Mesodermal cell (in vitro differentiated cells): ENCODE results near the gene IFI6.
"Not testable (repeated sequence)": the region's sequence is repeated elsewhere in the genome, so short reads cannot be mapped to it uniquely, and the experiment has no call there.

ENCODE experiments used
- H3K27ac ChIP-seq: 2 replicates; pipeline ENCODE4 v1.7.0; 2013; ENCODE audit warnings: mild to moderate bottlenecking, low read depth, low read length, moderate library complexity; ENCODE audit not compliant: severe bottlenecking
- H3K36me3 ChIP-seq: 2 replicates; pipeline ENCODE4 v1.7.1; 2013; ENCODE audit warnings: mild to moderate bottlenecking, low read length, moderate library complexity; ENCODE audit not compliant: control insufficient read depth, insufficient read depth
- H3K4me1 ChIP-seq: one replicate; pipeline ENCODE4 v1.7.1; 2013; ENCODE audit warnings: mild to moderate bottlenecking, low read length; ENCODE audit not compliant: insufficient read depth, control insufficient read depth, poor library complexity, severe bottlenecking
- H3K4me3 ChIP-seq: 2 replicates; pipeline ENCODE4 v1.7.0; 2013; ENCODE audit warnings: low read length, control low read depth, mild to moderate bottlenecking; ENCODE audit not compliant: insufficient read depth, poor library complexity, severe bottlenecking; ENCODE audit errors: extremely low read depth
- H3K9me3 ChIP-seq: 2 replicates; pipeline ENCODE4 v1.7.1; 2013; ENCODE audit warnings: mild to moderate bottlenecking, low read length, moderate library complexity; ENCODE audit not compliant: control insufficient read depth
- WGBS, 2 experiments: methylation state at CpG; one replicate each; pipeline ENCODE4 v1.1.5; 2013; ENCODE audit warnings: missing lambda C conversion rate in 2 of 2; ENCODE audit not compliant: insufficient coverage in 2 of 2; 5-methylcytosine and 5-hydroxymethylcytosine counted together

Gene IFI6

GRCh38 chr1:27624467-27625178, 47.4 kb downstream of the IFI6 start:
- peaks cover 5% of the 10 kb centered on the region for H3K4me1 ChIP-seq
- H3K4me3 ChIP-seq, result no peak overlapping the region
- H3K9me3 ChIP-seq, result no peaks in the 10 kb centered on the region
- H3K36me3 ChIP-seq, result no peaks in the 10 kb centered on the region
- 56 to 62% methylated on average over 4 to 5 of the region's 7 CpGs for WGBS, 2 experiments
- H3K27ac ChIP-seq, result no peak overlapping the region

- 88 to 95% methylated on average over 10 to 12 of the region's 13 CpGs for WGBS, 2 experiments
- H3K36me3 ChIP-seq, result no peaks in the 10 kb centered on the region
- no peak overlapping the region for H3K4me3 ChIP-seq
- H3K4me1 ChIP-seq, result peaks cover 5% of the 10 kb centered on the region
- H3K9me3 ChIP-seq, result no peaks in the 10 kb centered on the region
- no peak overlapping the region for H3K27ac ChIP-seq
Measured at GRCh38 chr1:27623327-27624212, 48.4 kb downstream of the IFI6 start.

- peaks cover 5% of the 10 kb centered on the region for H3K4me1 ChIP-seq
- H3K4me3 ChIP-seq, result no peak overlapping the region
- H3K36me3 ChIP-seq, result no peaks in the 10 kb centered on the region
- 65 to 83% methylated on average over 2 to 3 of the region's 4 CpGs for WGBS, 2 experiments
- H3K27ac ChIP-seq, result no peak overlapping the region
- no peaks in the 10 kb centered on the region for H3K9me3 ChIP-seq
Measured at GRCh38 chr1:27622828-27623227, 49.2 kb downstream of the IFI6 start.

GRCh38 chr1:27621051-27621920, 50.7 kb downstream of the IFI6 start:
- no peaks in the 10 kb centered on the region for H3K9me3 ChIP-seq
- peaks cover 5% of the 10 kb centered on the region for H3K4me1 ChIP-seq
- H3K36me3 ChIP-seq, result no peaks in the 10 kb centered on the region
- 78 to 90% methylated on average over 4 to 6 of the region's 7 CpGs for WGBS, 2 experiments
- no peak overlapping the region for H3K27ac ChIP-seq
- no peak overlapping the region for H3K4me3 ChIP-seq

- H3K4me1 ChIP-seq, H3K27ac ChIP-seq, H3K9me3 ChIP-seq, H3K4me3 ChIP-seq, H3K36me3 ChIP-seq: not testable (repeated sequence)
- WGBS, 2 experiments, result 95 to 97% methylated on average over 6 to 7 of the region's 7 CpGs
Measured at GRCh38 chr1:27619782-27620438, 52.1 kb downstream of the IFI6 start.

- no peak overlapping the region for H3K4me3 ChIP-seq
- peaks cover 5% of the 10 kb centered on the region for H3K4me1 ChIP-seq
- H3K9me3 ChIP-seq, result no peaks in the 10 kb centered on the region
- 91 to 93% methylated on average over 12 to 13 of the region's 14 CpGs for WGBS, 2 experiments
- no peaks in the 10 kb centered on the region for H3K36me3 ChIP-seq
- H3K27ac ChIP-seq, result no peak overlapping the region
Measured at GRCh38 chr1:27618341-27619082, 53.5 kb downstream of the IFI6 start.

- 92 to 100% methylated on average over 2 of the region's 2 CpGs for WGBS, 2 experiments
Measured at GRCh38 chr1:27617420-27617819, 54.6 kb downstream of the IFI6 start.

GRCh38 chr1:27616441-27616840, 55.6 kb downstream of the IFI6 start:
- Histone ChIP-seq H3K4me1 (peaks cover 5% of the 10 kb centered on the region), H3K9me3 (no peaks in the 10 kb centered on the region), H3K4me3 (no peak overlapping the region), H3K36me3 (no peaks in the 10 kb centered on the region), H3K27ac (no peak overlapping the region)
- WGBS, 2 experiments, result 83 to 100% methylated on average over 1 to 2 of the region's 2 CpGs

More at GRCh38 chr1:27617420-27617819, 54.6 kb downstream of the IFI6 start:
- Histone ChIP-seq H3K4me1 (peaks cover 5% of the 10 kb centered on the region), H3K9me3 (no peaks in the 10 kb centered on the region), H3K36me3 (no peaks in the 10 kb centered on the region), H3K4me3 (no peak overlapping the region), H3K27ac (no peak overlapping the region)
